Glutamatergic neuron (in vitro differentiated cells): ENCODE results near the gene MYLK2. TPM values are rescaled to one million over a fixed set of nuclear protein-coding genes. Genes with fewer than 3 reads are reported as not detected.

Source experiments
- DNase-seq: peaks from one replicate; pipeline ENCODE4 v3.0.0; 2022
- H3K27ac Mint-ChIP-seq: one replicate; pipeline ENCODE4 v1.8.0; 2020; ENCODE audit warnings: mild to moderate bottlenecking, mixed read lengths, inconsistent platforms; ENCODE audit not compliant: unreplicated experiment
- H3K27me3 Mint-ChIP-seq: one replicate; pipeline ENCODE4 v1.8.0; 2020; ENCODE audit warnings: mild to moderate bottlenecking, moderate library complexity, mixed read lengths, inconsistent platforms; ENCODE audit not compliant: unreplicated experiment
- H3K36me3 Mint-ChIP-seq: one replicate; pipeline ENCODE4 v1.8.0; 2020; ENCODE audit warnings: mild to moderate bottlenecking, mixed read lengths, inconsistent platforms; ENCODE audit not compliant: unreplicated experiment
- H3K4me1 Mint-ChIP-seq: one replicate; pipeline ENCODE4 v1.8.0; 2020; ENCODE audit warnings: mild to moderate bottlenecking, low read depth, mixed read lengths, inconsistent platforms; ENCODE audit not compliant: unreplicated experiment
- H3K4me3 Mint-ChIP-seq: one replicate; pipeline ENCODE4 v1.8.0; 2020; ENCODE audit warnings: mild to moderate bottlenecking, mixed read lengths, inconsistent platforms; ENCODE audit not compliant: unreplicated experiment
- H3K9me3 Mint-ChIP-seq: one replicate; pipeline ENCODE4 v1.8.0; 2020; ENCODE audit warnings: mild to moderate bottlenecking, moderate library complexity, mixed read lengths, inconsistent platforms; ENCODE audit not compliant: unreplicated experiment
- total RNA-seq: library from RNA; stranded (reverse); fragmentation: NEBNext Ultra II Directional; extraction: Animal tissue kit (Norgen Biotek cat#: 25700); gene quantifications from one replicate; pipeline ENCODE4 v1.2.1, GENCODE V29; 2021; ENCODE audit not compliant: unreplicated experiment
- TF ChIP-seq, protein P1 (sequence below): fragments of 200-600 bp; sonication (generic); IDR thresholded peaks from one replicate; pipeline ENCODE4 v1.5.0; 2021; ENCODE audit not compliant: partially characterized antibody, unreplicated experiment

MYLK2 gene
- total RNA-seq, 1 donor from 2014 or later, result 0.69 TPM

DNA sequence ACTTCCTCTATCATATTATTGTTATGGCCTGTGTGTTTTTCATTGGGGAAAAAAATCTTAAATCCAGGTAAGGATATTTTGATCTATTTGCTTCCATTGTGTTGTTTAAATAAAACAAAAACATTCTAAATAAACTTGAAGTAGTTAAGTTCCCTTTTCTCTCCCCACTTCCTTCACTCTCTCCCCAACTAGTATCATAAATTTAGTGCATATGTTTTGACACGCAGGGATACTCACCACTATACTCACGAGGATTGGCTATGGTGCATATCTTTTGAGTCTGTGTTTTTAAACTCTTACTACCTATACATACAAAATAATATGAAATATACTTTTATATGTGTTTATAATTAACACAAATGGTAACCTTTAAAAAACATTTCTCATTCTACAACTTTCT, 56.5 kb downstream of the MYLK2 start:
- H3K9me3 Mint-ChIP-seq, result peaks cover 1% of the 10 kb centered on the region
- no peak overlapping the region for H3K27ac Mint-ChIP-seq
- peaks cover 20% of the 10 kb centered on the region for H3K27me3 Mint-ChIP-seq
- DNase-seq, result no peak
- no peak overlapping the region for H3K4me3 Mint-ChIP-seq
- no peaks in the 10 kb centered on the region for H3K36me3 Mint-ChIP-seq
- TF ChIP-seq, protein P1, sequence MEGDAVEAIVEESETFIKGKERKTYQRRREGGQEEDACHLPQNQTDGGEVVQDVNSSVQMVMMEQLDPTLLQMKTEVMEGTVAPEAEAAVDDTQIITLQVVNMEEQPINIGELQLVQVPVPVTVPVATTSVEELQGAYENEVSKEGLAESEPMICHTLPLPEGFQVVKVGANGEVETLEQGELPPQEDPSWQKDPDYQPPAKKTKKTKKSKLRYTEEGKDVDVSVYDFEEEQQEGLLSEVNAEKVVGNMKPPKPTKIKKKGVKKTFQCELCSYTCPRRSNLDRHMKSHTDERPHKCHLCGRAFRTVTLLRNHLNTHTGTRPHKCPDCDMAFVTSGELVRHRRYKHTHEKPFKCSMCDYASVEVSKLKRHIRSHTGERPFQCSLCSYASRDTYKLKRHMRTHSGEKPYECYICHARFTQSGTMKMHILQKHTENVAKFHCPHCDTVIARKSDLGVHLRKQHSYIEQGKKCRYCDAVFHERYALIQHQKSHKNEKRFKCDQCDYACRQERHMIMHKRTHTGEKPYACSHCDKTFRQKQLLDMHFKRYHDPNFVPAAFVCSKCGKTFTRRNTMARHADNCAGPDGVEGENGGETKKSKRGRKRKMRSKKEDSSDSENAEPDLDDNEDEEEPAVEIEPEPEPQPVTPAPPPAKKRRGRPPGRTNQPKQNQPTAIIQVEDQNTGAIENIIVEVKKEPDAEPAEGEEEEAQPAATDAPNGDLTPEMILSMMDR, result no peak
- H3K4me1 Mint-ChIP-seq, result no peaks in the 10 kb centered on the region

GRCh38 chr20:31877684-31878083, 58.5 kb downstream of the MYLK2 start:
- Mint-ChIP-seq H3K27me3 (peaks cover 11% of the 10 kb centered on the region), H3K4me1 (no peaks in the 10 kb centered on the region), H3K9me3 (peaks cover 3% of the 10 kb centered on the region), H3K27ac (no peak overlapping the region), H3K4me3 (no peak overlapping the region), H3K36me3 (no peaks in the 10 kb centered on the region)
- TF ChIP-seq, protein P1, result no peak
- no peak for DNase-seq

- Mint-ChIP-seq H3K4me3 (peak overlapping the region; percentile 94), H3K9me3 (peaks cover 3% of the 10 kb centered on the region), H3K36me3 (no peaks in the 10 kb centered on the region), H3K27me3 (peaks cover 8% of the 10 kb centered on the region), H3K4me1 (no peaks in the 10 kb centered on the region), H3K27ac (no peak overlapping the region)
- peak; percentile 99 for DNase-seq
- TF ChIP-seq, protein P1, result no peak
Measured at GRCh38 chr20:31879143-31879987, 60.2 kb downstream of the MYLK2 start.

GRCh38 chr20:31881945-31882344, 62.8 kb downstream of the MYLK2 start:
- no peaks in the 10 kb centered on the region for H3K4me1 Mint-ChIP-seq
- H3K9me3 Mint-ChIP-seq, result peaks cover 3% of the 10 kb centered on the region
- TF ChIP-seq, protein P1, result no peak
- H3K4me3 Mint-ChIP-seq, result no peak overlapping the region
- H3K27me3 Mint-ChIP-seq, result peaks cover 11% of the 10 kb centered on the region
- no peaks in the 10 kb centered on the region for H3K36me3 Mint-ChIP-seq
- DNase-seq, result no peak
- no peak overlapping the region for H3K27ac Mint-ChIP-seq

DNA sequence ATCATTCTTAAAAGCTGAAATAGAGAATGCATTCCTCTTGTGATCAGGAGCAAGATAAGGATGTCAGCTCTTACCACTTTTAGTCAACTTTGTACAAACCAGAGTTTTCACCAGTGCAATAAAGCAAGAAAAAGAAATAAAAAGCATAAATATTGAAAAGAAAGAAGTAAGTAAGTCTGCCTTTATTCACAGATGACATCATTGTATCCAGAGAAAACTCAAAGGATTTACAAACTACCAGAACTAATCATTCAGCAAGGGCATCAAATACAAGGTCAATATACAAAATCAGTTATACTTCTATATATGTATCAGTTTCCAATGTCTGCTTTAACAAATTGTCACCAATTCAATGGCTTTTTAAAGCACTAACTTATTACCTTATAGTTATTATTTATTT, 64.7 kb downstream of the MYLK2 start:
- no peak overlapping the region for H3K4me3 Mint-ChIP-seq
- H3K36me3 Mint-ChIP-seq, result no peaks in the 10 kb centered on the region
- H3K27ac Mint-ChIP-seq, result no peak overlapping the region
- DNase-seq, result no peak
- TF ChIP-seq, protein P1, result no peak
- H3K4me1 Mint-ChIP-seq, result no peaks in the 10 kb centered on the region
- peaks cover 13% of the 10 kb centered on the region for H3K27me3 Mint-ChIP-seq
- H3K9me3 Mint-ChIP-seq, result peaks cover 3% of the 10 kb centered on the region
